HCT116 (cell line): ENCODE measurements around the gene GAS2.

Experiments
- ATF3 ChIP-seq: IDR thresholded peaks from 2 replicates; pipeline ENCODE4 v1.6.1; 2012
- CTCF ChIP-seq, 3 experiments: fragments of 200-600 bp in 1 of 3; sonication (generic) in 1 of 3; IDR thresholded peaks in 2 of 3; conservative IDR thresholded peaks in 1 of 3; 2 replicates each; pipeline ENCODE4 v1.5.1; 2012 to 2017; ENCODE audit warnings: low read depth in 2 of 3, low read length in 2 of 3, antibody characterized with exemption in 1 of 3, borderline replicate concordance in 1 of 3, control low read depth in 1 of 3, mild to moderate bottlenecking in 1 of 3, mixed read lengths in 1 of 3, mixed run types in 1 of 3, moderate library complexity in 1 of 3; ENCODE audit not compliant: insufficient read depth in 1 of 3
- EGR1 ChIP-seq: IDR thresholded peaks from 2 replicates; pipeline ENCODE4 v1.6.1; 2012; ENCODE audit warnings: low read depth
- ELF1 ChIP-seq: IDR thresholded peaks from 2 replicates; pipeline ENCODE4 v1.6.1; 2012; ENCODE audit warnings: low read depth, borderline replicate concordance
- EZH2 ChIP-seq: fragments of 200-600 bp; sonication (generic); IDR thresholded peaks from 2 replicates; pipeline ENCODE4 v1.6.1; 2017; ENCODE audit warnings: antibody characterized with exemption, mixed run types
- FOSL1 ChIP-seq: IDR thresholded peaks from 2 replicates; pipeline ENCODE4 v1.6.1; 2012; ENCODE audit warnings: low read depth
- JUND ChIP-seq: IDR thresholded peaks from 2 replicates; pipeline ENCODE4 v1.6.1; 2012
- POLR2A ChIP-seq: IDR thresholded peaks from 2 replicates; pipeline ENCODE4 v1.7.0; 2011; ENCODE audit warnings: borderline replicate concordance; ENCODE audit not compliant: insufficient read depth, insufficient read length; ENCODE audit errors: extremely low read depth
- POLR2AphosphoS5 ChIP-seq: IDR thresholded peaks from 2 replicates; pipeline ENCODE4 v1.6.1; 2011; ENCODE audit warnings: mild to moderate bottlenecking, low read depth, low read length, moderate library complexity
- REST ChIP-seq: IDR thresholded peaks from 2 replicates; pipeline ENCODE4 v1.6.1; 2012; ENCODE audit warnings: low read depth
- YY1 ChIP-seq: IDR thresholded peaks from 2 replicates; pipeline ENCODE4 v1.6.1; 2011; ENCODE audit warnings: low read length, low read depth, moderate library complexity, mild to moderate bottlenecking; ENCODE audit not compliant: insufficient replicate concordance; ENCODE audit errors: extremely low read depth
- ZFX ChIP-seq: fragments of 450-650 bp; IDR thresholded peaks from 2 replicates; pipeline ENCODE4 v1.6.1; 2017
- TF ChIP-seq, protein P1 (sequence below): IDR thresholded peaks from 2 replicates; pipeline ENCODE4 v1.6.1; 2011; ENCODE audit warnings: mild to moderate bottlenecking, low read length, moderate library complexity; ENCODE audit not compliant: insufficient replicate concordance; ENCODE audit errors: extremely low read depth

GRCh38 chr11:22822203-22822602, 155.8 kb downstream of the GAS2 start:
- no peak for TF ChIP-seq POLR2AphosphoS5
- no peak for TF ChIP-seq EGR1
- no peak for TF ChIP-seq CTCF (IDR thresholded peaks at IDR 0.05 in 2 of 3, conservative IDR thresholded peaks at IDR 0.05 in 1 of 3; ENCODE audit: borderline replicate concordance in 1 of 3, insufficient read depth in 1 of 3, low read depth in 2 of 3, low read length in 2 of 3)
- no peak for TF ChIP-seq JUND
- no peak for TF ChIP-seq POLR2A
- TF ChIP-seq FOSL1: no peak
- TF ChIP-seq YY1: no peak
- TF ChIP-seq ZFX: no peak
- no peak for TF ChIP-seq ELF1
- TF ChIP-seq ATF3: no peak
- TF ChIP-seq REST: no peak
- no peak for TF ChIP-seq EZH2
- TF ChIP-seq, protein P1, sequence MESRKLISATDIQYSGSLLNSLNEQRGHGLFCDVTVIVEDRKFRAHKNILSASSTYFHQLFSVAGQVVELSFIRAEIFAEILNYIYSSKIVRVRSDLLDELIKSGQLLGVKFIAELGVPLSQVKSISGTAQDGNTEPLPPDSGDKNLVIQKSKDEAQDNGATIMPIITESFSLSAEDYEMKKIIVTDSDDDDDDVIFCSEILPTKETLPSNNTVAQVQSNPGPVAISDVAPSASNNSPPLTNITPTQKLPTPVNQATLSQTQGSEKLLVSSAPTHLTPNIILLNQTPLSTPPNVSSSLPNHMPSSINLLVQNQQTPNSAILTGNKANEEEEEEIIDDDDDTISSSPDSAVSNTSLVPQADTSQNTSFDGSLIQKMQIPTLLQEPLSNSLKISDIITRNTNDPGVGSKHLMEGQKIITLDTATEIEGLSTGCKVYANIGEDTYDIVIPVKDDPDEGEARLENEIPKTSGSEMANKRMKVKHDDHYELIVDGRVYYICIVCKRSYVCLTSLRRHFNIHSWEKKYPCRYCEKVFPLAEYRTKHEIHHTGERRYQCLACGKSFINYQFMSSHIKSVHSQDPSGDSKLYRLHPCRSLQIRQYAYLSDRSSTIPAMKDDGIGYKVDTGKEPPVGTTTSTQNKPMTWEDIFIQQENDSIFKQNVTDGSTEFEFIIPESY: no peak
